T-helper 1 cell (primary cell): ENCODE results near the gene SH2B3.
A peak's percentile ranks its signal among the peaks of the same experiment; 100 is the strongest.
"Not testable (repeated sequence)": the region's sequence is repeated elsewhere in the genome, so short reads cannot be mapped to it uniquely, and the experiment has no call there.

ENCODE experiments used
- DNase-seq, 5 donors: peaks; one replicate each; pipeline ENCODE4 v3.0.0-alpha.2; 2012 to 2020
- total RNA-seq, 4 donors: gene quantifications; one replicate each; lab custom pipeline; 2026; lab: John Stamatoyannopoulos, UW

Gene SH2B3
- 84.4 to 177 (median 126) reads per million in 4 donors for total RNA-seq

DNA sequence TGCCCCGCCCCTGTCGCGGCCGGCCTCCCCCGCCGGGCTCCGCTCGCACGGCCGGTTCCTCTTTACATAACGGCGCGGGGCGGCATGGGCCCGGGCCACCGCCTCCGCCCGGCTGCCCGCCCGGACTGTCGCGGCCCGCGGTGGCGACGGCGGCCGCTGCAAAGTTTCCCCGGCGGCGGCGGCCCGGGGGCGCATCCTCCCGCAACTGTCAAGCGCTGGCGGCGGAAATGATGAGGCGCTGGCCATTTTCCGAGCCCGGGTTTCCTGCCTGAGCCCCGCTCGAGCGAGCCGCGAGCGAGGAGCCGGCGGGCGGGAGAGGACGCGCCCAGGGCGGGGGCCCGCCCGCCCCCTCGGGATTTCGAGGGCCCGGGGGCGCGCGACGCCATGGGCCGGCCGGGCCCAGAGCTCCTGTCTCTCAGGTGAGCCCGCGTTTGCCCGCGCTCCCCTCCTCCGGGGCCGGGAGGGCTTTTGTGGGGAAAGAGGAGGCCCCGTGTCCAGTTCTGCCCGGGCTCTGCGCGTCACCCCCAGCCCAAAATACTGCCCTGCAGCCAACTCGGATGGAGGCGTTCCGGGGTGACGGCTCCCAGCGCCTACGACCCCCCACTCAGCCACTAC lies at the start of gene SH2B3:
SH2B3 (plus strand) TSS at position 65 of the 615 bp plus-strand sequence. CDS start 12,223 bp downstream, outside the sequence.
- peak in 3 of 5 donors; percentile 74 to 77 (median 75) for DNase-seq

DNA sequence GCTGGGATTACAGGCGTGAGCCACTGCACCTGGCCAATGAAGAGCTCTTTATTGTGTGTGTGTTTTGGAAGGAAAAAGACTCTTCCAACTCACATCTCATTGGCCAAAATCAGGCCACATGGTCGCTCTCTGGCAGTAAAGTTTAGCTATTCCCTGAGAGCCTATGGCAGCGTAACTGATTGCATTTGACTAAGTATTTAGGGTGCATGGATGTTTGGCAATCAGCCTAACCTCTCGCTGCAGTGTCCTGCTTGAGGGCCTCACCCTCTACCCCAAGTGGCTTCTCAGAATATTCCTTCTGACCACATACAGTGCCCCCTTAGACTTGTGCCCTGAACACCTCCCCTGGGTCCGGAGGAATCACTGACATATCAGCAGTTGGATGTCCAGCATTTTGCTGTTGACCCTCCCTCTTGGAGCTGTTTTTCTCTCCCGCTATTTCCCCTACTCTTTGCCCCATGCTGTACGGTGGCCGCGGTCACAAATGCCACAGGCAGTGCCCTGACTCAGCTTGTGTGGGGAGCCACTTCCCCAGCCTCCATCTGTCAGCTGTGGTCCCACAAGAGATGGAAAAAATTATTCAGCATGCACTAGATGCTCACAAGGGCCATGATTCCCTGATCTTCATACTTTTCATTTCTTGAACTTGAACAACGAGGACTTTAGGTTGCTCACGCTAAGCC lies 46.4 kb upstream of the SH2B3 start:
- peak in 1 of 5 donors; percentile 22 for DNase-seq

DNA sequence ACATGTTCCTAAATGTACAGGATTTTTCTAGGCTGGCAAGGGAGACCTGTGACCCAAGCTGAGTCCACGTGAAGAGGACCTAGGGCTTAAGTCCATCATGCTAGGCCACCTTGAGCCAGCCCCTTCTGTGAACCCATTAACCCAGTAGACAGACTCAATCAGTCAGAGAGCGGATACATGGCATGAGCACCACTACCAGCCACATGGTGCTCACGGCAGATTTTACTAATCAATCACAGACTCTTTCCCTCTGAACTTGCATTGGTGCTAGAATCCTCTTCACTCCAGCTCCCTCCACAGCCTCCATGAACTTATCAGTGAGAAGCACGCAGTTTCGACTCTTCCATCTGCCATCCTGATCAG lies 45.8 kb upstream of the SH2B3 start:
- DNase-seq, result no peak

DNA sequence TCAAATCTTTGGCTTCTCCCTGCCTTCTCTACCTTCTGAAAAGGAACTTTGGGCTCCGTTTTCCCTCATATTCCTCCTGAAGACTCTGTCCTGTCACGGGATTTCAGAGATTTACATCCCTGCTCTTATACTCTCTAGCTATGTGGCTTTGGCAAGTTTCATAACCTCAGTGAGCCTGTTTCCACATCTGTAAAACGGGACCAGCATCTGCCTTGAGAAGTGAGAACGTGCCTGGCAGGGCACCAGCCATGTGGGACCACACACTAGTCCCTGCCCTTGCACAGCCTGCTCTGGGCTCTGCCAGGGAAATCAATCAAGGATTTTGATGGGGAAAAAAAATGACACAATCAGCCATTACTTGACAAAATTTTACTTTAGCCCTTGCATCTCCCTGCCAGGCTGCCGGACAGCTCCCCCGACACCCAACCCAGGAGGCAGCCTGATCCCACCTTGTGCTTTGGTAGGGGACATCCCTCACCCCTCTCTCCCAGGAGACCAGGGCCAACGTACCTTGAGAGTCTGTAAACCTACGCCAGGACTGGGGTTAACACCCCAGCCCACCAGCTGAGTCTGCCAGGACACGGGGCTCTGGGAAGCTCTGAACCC lies 45.3 kb upstream of the SH2B3 start:
- no peak for DNase-seq

DNA sequence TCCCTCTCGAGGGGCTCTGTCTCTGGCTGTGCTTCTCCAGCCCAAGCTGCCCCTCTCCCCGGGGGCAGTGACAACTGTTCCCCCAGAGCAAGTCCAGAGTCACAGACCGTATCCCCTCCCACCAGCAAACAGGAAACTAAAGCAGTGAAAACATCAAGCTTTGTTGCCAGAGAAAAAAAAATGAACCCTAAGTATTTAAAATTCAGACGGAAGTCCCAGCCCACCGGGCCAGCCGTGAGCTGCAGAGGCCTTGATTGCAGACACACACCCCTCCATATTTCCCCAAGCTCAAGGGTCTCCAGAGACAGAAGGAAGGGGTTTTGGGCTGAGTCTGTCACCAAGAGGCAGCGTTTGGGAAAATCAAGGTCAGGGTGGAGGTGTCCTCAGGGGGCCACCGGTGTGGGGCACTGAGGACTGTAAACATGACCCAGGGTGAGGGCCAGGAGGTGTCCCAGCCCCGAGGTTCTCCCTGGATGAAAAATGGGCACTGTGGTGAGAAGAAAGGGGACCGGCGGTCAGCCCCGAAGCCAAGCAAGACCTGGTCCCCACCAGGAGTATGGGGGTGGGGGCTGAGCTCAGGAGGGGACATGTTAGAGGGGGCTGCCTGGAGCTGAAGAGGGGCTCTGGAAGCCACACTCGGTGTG lies 44.5 kb upstream of the SH2B3 start:
- no peak for DNase-seq

DNA sequence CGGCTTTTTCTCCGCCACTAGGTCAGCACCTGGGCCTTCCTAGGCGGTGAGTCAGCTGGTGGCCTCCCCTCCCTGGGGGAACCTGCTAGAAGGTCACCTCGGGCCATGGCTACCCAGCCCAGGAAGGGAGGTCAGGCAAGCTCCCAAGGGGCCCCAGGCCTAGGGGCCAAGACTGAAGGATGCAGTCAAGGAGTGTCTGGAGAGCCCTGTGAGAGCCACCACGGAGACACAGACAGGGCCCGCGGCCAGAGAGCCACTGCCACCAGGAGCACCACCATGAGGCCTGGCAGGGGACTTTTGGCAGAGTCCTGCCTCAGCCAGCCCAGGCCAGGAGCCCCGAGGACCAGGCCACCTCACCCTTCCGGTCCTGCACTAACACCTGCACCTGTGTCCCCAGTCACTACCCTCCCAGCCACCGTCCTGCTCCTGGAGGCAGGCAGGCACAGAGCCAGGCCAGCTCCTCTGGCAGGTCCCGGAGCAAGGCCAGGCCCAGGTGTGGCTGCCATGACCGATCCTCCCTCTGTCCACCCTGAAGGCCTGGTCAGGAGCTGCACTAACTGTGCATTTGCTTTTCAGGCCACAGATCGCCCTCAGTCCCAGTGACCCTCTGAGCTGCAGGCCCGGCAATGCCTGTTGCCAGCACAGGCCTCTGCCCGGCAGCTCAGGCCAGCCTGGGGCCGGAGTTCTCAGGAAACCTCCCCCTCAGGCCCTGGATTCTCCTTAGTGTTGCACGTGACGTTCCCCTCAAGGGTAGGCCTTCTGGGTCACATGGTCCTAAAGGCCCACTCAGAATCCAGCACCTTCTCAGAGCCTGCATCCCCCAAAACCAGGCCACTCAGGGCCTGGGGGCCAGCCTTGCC lies 43.8 kb upstream of the SH2B3 start:
- DNase-seq, result no peak

DNA sequence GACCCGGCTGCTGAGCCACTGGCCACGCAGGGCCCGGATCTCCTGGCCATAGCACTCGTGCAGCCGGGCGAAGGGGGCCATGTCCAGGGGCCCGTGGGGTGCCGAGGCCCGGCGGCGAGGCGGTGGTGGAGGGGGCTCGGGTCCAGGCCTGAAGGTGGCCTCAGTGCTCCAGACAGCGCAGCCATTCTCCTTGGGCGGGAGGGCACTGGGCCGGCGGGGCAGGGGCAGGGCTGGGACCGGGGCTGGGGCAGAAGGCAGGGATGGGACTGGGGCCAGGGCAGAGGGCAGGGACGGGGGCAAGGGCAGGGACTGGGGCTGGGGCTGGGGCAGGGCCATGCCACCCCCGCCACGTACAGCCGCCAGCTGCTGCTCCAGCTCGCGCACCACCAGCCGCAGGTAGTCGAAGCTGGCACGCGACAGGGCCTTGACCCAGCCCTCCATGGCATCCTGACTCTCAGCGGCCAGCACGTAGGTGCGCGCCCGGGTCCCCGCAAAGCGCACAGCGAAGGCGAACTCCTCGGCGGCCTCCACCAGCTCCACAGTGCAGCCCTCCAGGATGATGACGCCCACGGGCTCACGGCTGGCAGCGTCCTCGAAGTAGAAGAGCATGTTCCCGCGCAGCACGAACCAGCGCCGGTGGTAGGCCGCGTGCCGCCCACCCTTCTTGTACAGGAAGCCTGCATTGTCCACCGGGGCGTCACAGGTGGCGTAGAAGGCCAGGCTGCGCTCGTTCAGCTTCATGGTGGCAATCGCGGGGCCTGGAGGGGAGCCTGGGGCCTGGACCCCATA lies 42.8 kb upstream of the SH2B3 start:
- no peak for DNase-seq

DNA sequence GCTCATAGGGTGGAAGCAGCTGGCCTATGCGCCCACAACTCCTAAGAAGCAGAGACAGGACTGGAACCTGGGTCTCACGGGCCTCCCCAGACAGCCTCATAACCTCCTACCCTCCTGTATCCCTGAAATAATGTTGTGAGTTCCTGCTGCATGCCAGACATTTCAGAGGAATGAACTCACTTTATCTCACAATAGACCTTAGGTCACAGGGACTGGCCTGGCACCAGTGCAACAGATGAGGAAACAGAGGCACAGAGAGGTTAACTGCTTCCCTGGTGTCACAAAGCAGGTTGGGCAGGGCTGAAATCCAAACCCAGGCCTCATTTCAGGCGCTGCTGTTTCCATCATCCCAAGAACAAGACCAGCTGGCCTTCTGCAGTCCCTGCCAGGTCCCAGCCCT lies 42.1 kb upstream of the SH2B3 start:
- DNase-seq, result no peak

DNA sequence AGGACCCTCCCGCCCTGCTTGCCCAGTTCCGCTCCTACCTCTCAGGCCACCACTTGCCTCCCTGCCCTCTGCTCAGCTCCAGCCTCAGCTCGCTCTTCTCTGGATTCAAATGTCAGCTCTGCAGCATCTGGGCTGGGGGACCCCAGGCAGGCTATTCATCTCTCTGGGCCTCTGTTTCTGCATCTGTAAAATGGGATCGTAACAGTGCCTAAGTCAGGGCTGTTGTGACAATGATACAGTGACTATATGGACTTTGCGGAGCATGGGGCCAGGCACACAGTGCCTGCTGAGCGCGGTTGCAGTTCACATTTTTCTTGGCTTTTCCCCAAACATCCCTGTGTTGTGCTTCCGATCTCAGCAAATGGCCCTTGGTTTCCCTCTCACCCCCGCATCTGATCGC lies 39.6 kb upstream of the SH2B3 start:
- DNase-seq, result no peak

DNA sequence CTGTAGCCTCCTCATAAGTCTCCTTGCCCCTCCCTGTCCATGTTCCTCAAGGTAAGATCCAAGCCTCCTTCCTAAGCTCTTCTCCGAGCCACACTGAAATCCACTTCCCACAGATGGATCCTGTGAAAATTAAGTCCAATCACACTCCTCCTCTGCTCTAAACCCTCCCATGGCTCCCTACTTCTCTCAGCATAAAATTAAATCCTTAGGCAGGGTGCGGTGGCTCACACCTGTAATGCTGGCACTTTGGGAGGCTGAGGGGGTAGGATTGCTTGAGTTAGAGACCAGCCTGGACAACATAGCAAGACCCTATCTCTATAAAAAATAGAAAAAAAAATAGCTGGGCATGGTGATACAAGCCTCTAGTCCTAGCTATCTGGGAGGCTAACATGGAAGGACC lies 39.1 kb upstream of the SH2B3 start:
- no peak for DNase-seq

DNA sequence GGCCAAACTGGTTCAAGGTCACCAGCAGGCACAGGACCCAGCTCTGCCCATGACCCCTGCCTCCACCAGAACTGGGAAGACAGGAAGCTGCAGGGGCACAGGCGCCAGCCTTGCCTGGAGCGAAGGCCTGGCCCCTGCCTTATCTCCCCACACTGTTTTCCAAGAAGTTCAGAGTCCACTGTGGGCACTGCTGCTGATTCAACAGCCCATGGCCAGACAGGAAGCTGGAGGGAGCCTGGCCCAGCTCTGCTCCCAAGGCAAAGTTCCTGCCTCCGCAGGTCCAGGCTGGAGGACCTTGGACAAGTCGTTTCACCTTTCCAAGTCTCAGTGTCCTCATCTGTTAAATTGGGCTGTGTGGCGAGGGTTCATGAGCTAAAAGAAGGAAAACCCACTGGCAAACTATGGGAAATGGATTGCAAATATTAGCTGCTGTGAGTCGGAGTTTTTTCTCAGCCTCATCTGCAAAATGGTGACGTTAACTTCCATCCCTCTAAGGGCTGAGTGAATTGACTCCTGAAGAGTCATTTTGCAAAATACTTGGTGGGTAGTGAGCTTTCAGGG lies 38.0 kb upstream of the SH2B3 start:
- no peak for DNase-seq

DNA sequence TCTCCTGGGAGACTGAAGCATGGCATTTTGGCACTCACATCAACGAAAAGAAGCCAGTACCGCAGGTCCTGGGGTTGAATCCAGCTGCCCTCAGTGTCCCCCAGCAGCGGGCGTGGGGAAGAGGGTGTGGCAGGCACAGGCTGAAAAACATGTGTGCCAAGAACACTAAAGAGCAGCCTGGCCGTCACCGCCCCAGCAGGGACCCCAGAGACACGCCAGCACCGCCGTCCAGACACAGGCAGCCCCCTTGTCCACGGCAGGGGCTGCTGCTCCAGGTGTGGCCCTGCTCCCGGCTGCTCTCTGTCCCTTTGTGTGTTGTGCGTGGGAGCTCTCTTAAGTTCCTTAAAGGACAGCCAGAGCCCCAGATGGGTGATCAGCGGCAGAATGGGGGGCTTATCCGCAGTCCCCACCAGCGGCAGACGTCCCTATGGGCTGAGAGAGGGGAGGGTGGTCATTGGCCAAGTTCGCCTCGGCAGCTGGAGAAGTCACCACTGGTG lies 37.4 kb upstream of the SH2B3 start:
- DNase-seq, result no peak

DNA sequence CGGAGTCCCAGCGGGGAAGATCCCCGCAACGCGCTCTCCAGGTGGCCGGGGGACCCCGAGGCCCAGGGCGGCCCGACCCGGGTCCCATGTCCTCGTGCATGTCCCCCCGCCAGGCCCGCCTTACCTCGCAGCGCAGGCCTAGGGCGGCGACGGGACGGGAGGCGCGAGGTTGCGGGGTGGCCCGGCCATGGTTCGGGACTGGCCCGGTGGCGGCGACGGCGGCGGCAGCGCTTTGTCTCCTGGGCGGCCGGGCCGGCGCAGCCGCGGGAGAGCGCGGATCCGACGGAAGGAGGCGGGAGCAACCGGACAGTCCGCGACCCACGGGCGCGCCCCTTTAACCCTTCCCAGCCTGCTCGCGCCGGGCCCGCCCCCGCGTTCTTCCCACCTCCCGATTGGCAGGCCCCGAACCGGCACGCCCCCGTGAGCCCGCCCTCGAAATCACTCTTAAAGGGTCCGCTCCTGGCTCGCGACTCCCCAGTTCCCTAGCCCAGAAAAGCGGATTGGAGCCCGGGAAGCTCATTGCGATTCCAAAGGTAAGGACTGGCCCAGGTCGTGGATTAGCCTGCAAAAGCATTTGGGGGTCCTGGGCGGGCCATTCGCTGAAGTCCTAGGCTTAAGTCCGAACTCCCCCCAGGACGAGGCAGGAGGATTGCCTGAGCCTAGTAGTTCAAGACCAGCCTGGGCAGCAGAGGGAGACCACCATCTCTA lies 36.8 kb upstream of the SH2B3 start, which contains the start of gene PHETA1:
PHETA1 (minus strand) TSS at position 308 of the 708 bp plus-strand sequence. CDS start 5,668 bp downstream, outside the sequence.
- DNase-seq, result peak; percentile 46 to 66 (median 55)

DNA sequence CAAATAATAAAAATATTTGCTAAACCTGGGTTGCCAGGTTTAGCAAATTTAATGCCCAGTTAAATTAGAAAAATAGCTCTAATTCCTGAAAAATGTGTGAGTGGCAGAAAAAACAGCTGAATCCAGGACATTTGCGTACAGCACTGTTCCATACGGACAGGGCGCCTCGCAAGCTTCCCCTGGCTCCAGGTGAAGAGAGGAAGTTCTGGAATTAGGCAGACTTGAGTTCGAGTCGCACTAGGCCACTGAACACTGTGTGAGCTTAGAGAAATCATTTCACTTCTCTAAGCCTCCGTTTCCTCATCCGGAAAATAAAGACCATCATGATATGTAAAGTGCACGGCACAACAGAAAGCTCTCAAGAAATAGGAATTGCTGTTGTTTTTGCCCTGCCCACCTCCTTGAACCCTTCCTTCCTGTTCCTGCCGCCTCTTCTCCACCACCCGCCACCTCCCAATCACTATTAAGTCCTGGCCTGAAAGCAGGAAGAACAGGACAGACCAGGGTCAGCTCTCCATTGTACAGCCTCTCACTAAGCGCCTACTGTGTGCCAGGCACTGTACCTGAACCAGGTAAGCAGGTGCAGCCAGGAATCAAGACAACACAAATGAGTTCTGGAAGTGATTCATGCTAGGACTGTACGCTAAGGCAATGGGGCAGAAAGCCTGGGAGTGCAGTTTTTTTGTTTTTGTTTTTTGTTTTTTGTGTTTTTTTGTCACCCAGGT lies 36.1 kb upstream of the SH2B3 start:
- no peak for DNase-seq

DNA sequence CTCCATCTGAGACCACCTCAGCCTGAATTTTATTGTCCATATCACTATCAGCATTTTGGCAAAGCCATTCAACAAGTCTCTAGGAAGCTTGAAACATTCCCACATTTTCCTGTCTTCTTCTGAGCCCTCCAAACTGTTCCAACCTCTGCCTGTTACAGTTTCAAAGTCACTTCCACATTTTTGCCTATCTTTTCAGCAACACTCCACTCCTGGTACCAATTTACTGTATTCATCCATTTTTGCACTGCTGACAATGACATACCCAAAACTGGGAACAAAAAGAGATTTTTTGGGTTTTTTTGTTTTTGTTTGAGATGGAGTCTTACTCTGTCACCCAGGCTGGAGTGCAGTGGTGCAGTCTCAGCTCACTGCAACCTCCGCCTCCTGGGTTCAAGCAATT lies 32.5 kb upstream of the SH2B3 start:
- DNase-seq, result not testable (repeated sequence)

DNA sequence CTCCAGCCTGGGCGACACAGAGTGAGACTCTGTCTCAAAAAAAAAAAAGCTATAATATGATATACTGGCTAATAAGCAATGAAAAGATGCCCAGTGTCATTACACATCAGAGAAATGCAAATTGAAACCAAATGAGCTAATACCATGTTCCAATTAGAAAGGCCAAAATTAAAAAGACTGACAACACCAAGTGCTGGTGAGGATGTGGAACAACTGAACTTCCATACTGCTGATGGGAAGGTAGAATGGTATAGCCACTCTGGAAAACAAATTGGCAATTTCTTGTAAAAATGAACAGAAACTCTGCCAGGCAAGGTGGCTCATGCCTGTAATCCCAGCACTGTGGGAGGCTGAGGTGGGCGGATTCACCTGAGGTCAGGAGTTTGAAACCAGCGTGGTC lies 28.3 kb upstream of the SH2B3 start:
- no peak for DNase-seq

DNA sequence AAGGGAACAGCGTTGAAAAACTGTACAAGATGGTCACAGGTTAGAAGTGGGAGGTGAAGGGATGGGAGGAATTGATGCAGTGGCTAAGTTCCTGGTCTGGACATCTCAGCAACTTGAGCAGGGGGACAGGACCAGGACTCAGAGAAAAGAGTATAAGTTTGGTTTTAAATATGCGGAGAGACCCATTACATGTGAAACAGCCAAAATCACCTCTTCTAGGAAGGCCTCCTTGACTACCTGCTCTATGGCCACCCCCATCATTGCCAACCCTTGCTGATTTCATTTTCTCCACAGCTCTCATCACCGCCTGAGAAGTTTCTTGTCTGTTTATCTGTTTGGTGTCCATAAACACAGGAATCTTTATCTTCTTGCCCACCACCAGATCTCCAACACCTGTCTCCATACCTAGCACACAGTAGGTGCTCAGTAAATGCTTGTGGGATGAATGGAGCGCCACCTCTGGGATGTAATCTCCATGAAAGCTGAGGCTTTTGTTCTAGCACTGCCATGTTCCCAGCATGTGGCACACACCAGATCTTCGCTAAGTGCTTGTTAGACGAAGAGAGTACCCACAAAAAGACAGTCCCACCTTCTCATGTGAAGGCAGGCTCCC lies 25.7 kb upstream of the SH2B3 start:
- DNase-seq, result no peak

DNA sequence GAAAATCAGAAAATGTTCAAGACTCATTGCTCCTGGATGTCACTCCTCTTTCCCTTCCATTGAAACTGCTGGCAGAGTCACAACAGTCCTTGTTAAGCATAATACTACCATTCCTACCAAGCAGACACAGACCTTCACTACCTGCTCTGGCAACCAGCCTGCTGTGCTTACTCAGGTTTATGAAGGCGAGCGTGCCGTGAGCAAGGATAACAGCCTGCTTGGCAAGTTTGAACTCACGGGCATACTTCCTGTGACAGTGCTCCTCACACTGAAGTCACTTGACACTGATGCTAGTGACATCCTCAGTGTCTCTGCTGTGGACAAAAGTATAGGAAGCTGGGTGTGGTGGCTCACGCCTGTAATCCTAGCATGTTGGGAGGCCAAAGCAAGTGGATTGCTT lies 21.1 kb upstream of the SH2B3 start:
- no peak for DNase-seq

DNA sequence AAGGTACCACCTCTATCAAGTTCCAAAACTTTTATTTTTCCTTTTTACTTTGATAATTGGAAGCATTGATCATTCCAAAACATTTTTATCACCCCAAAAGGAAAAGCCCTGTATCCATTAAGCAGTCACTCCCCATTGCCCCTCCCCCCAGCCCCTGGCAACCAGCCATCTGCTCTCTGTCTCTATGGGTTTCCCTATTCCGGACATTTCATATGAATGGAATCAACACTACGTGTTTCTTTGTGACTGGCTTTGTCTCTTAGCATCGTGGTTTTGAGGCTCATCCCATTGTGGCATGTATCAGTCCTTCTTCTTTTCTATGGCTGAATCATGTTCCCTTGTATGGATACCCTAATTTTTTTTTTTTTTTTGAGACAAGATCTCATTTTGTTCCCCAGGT lies 18.8 kb upstream of the SH2B3 start:
- no peak for DNase-seq
